CD4-positive, CD25-positive, alpha-beta regulatory T cell (primary cell): ENCODE data around the gene WDR70. TPM values are rescaled to one million over a fixed set of nuclear protein-coding genes. Genes with fewer than 3 reads are reported as not detected.
A peak's percentile ranks its signal among the peaks of the same experiment; 100 is the strongest.
"Not testable (repeated sequence)": the region's sequence is repeated elsewhere in the genome, so short reads cannot be mapped to it uniquely, and the experiment has no call there.

Experiments used
- ATAC-seq, 2 donors: fragments of 150-1000 bp; cut with Tn5 transposase; one replicate each; pipeline ENCODE4 v1.10.0; 2021; ENCODE audit warnings: low read depth in 2 of 2, moderate number of reproducible peaks in 2 of 2, moderate library complexity in 1 of 2
- DNase-seq, 3 donors: peaks; one replicate each; pipeline versions ENCODE4 v3.0.0 to v3.0.0-alpha.2; 2012 to 2022; ENCODE audit warnings: mixed read lengths in 1 of 3
- H3K27ac ChIP-seq: one replicate; pipeline ENCODE4 v1.7.0; 2013; ENCODE audit warnings: mild to moderate bottlenecking, low read length; ENCODE audit not compliant: insufficient read depth, poor library complexity, severe bottlenecking
- H3K27me3 ChIP-seq: one replicate; pipeline ENCODE4 v1.7.0; 2013; ENCODE audit warnings: low read length; ENCODE audit not compliant: control insufficient read depth, insufficient read depth
- H3K36me3 ChIP-seq: one replicate; pipeline ENCODE4 v1.7.0; 2013; ENCODE audit warnings: mild to moderate bottlenecking, low read length, moderate library complexity; ENCODE audit not compliant: control insufficient read depth, insufficient read depth
- H3K4me1 ChIP-seq: 2 replicates; pipeline ENCODE4 v1.7.0; 2013; ENCODE audit warnings: mild to moderate bottlenecking, low read length; ENCODE audit not compliant: insufficient read depth, control insufficient read depth, poor library complexity, severe bottlenecking
- H3K4me3 ChIP-seq: one replicate; pipeline ENCODE4 v1.7.0; 2013; ENCODE audit warnings: low read depth, mild to moderate bottlenecking, low read length, moderate library complexity
- H3K9me3 ChIP-seq, 2 experiments: 1 replicate in 1 of 2; 2 replicates in 1 of 2; pipeline ENCODE4 v1.7.0; 2013; ENCODE audit warnings: low read length in 2 of 2, mild to moderate bottlenecking in 1 of 2, moderate library complexity in 1 of 2; ENCODE audit not compliant: control insufficient read depth in 2 of 2
- H3K27ac Mint-ChIP-seq, 3 donors: one replicate each; pipeline ENCODE4 v1.8.0; 2020 to 2022; ENCODE audit warnings: mild to moderate bottlenecking in 3 of 3, mixed read lengths in 3 of 3, moderate library complexity in 2 of 3
- H3K27me3 Mint-ChIP-seq: one replicate; pipeline ENCODE4 v1.8.0; 2022; ENCODE audit warnings: mild to moderate bottlenecking, mixed read lengths
- H3K36me3 Mint-ChIP-seq: one replicate; pipeline ENCODE4 v1.8.0; 2020; ENCODE audit warnings: mixed read lengths
- H3K4me1 Mint-ChIP-seq, 4 donors: one replicate each; pipeline ENCODE4 v1.8.0; 2020 to 2022; ENCODE audit warnings: mixed read lengths in 4 of 4, mild to moderate bottlenecking in 1 of 4
- H3K4me3 Mint-ChIP-seq, 4 donors: one replicate each; pipeline ENCODE4 v1.8.0; 2020 to 2022; ENCODE audit warnings: mild to moderate bottlenecking in 4 of 4, mixed read lengths in 4 of 4, moderate library complexity in 3 of 4
- H3K9me3 Mint-ChIP-seq, 7 donors: one replicate each; pipeline ENCODE4 v1.8.0; 2020 to 2022; ENCODE audit warnings: mixed read lengths in 7 of 7, mild to moderate bottlenecking in 3 of 7, moderate library complexity in 2 of 7
- polyA plus RNA-seq, 4 donors: library from polyadenylated mRNA; unstranded; fragments of 300-500 nt; fragmentation: Illumina TruSeq; gene quantifications; one replicate each; pipeline ENCODE4 v1.2.3, GENCODE V29; 2021
- total RNA-seq: library from RNA; stranded (reverse); gene quantifications from one replicate; pipeline ENCODE4 v1.2.3, GENCODE V29; 2022

WDR70 gene
- total and polyA plus RNA-seq, 5 donors from 2014 or later = 15.9 to 35.3 (median 24.9) TPM

- no peak overlapping the region for H3K4me3 ChIP-seq
- ATAC-seq = no peak
- Mint-ChIP-seq H3K36me3 (no peaks in the 10 kb centered on the region), H3K9me3 (peaks cover 0 to 18% (median 5%) of the 10 kb centered on the region in 7 donors), H3K4me3 (no peak overlapping the region), H3K4me1 (no peaks in the 10 kb centered on the region), H3K27ac (no peak overlapping the region), H3K27me3 (peaks cover 6% of the 10 kb centered on the region)
- no peaks in the 10 kb centered on the region for H3K36me3 ChIP-seq
- H3K9me3 ChIP-seq = peaks cover 3 to 9% of the 10 kb centered on the region in 2 experiments
- peaks cover 2% of the 10 kb centered on the region for H3K27me3 ChIP-seq
- no peak overlapping the region for H3K27ac ChIP-seq
- no peak for DNase-seq
- no peaks in the 10 kb centered on the region for H3K4me1 ChIP-seq
Measured at GRCh38 chr5:37772255-37772654, 393.1 kb downstream of the WDR70 start.

- Histone ChIP-seq H3K4me1 (no peaks in the 10 kb centered on the region), H3K27ac (no peak overlapping the region), H3K27me3 (peaks cover 2% of the 10 kb centered on the region), H3K4me3 (no peak overlapping the region), H3K36me3 (no peaks in the 10 kb centered on the region), H3K9me3 (peaks cover 3 to 9% of the 10 kb centered on the region in 2 experiments)
- Mint-ChIP-seq H3K4me3 (no peak overlapping the region), H3K27ac (no peak overlapping the region), H3K4me1 (no peaks in the 10 kb centered on the region), H3K9me3 (peaks cover 0 to 18% (median 5%) of the 10 kb centered on the region in 7 donors), H3K27me3 (peaks cover 6% of the 10 kb centered on the region), H3K36me3 (no peaks in the 10 kb centered on the region)
- DNase-seq = no peak
- ATAC-seq = no peak
Measured at GRCh38 chr5:37773809-37774208, 394.7 kb downstream of the WDR70 start.

GRCh38 chr5:37774912-37775483 is 395.9 kb downstream of the WDR70 start:
- H3K36me3 ChIP-seq = no peaks in the 10 kb centered on the region

GRCh38 chr5:37776826-37777225 is 397.7 kb downstream of the WDR70 start:
- ATAC-seq (no peak), DNase-seq (no peak)
- Mint-ChIP-seq H3K4me1 (no peaks in the 10 kb centered on the region), H3K27me3 (no peaks in the 10 kb centered on the region), H3K27ac (no peak overlapping the region), H3K4me3 (peak overlapping the region in 1 of 4 donors; percentile 8), H3K36me3 (no peaks in the 10 kb centered on the region), H3K9me3 (peaks cover 0 to 18% (median 4%) of the 10 kb centered on the region in 7 donors)
- H3K4me3 ChIP-seq = no peak overlapping the region
- H3K36me3 ChIP-seq = no peaks in the 10 kb centered on the region
- no peak overlapping the region for H3K27ac ChIP-seq
- no peaks in the 10 kb centered on the region for H3K4me1 ChIP-seq
- H3K27me3 ChIP-seq = no peaks in the 10 kb centered on the region
- H3K9me3 ChIP-seq = peaks cover 3 to 9% of the 10 kb centered on the region in 2 experiments

More at GRCh38 chr5:37774912-37775483, 395.9 kb downstream of the WDR70 start:
- Histone ChIP-seq H3K9me3 (peaks cover 3 to 9% of the 10 kb centered on the region in 2 experiments), H3K27me3 (no peaks in the 10 kb centered on the region), H3K4me3 (no peak overlapping the region), H3K4me1 (no peaks in the 10 kb centered on the region), H3K27ac (no peak overlapping the region)
- H3K27ac Mint-ChIP-seq = no peak overlapping the region
- no peaks in the 10 kb centered on the region for H3K36me3 Mint-ChIP-seq
- H3K4me1 Mint-ChIP-seq = no peaks in the 10 kb centered on the region
- peaks cover 6% of the 10 kb centered on the region for H3K27me3 Mint-ChIP-seq
- H3K4me3 Mint-ChIP-seq = no peak overlapping the region
- DNase-seq (peak in 1 of 3 donors; percentile 35), ATAC-seq (no peak)
- peaks cover 0 to 18% (median 5%) of the 10 kb centered on the region in 7 donors for H3K9me3 Mint-ChIP-seq

GRCh38 chr5:37777432-37778130 is 398.5 kb downstream of the WDR70 start:
- DNase-seq (no peak), ATAC-seq (no peak)
- Histone ChIP-seq H3K36me3 (no peaks in the 10 kb centered on the region), H3K4me1 (no peaks in the 10 kb centered on the region), H3K27ac (no peak overlapping the region), H3K9me3 (peaks cover 3 to 9% of the 10 kb centered on the region in 2 experiments), H3K4me3 (no peak overlapping the region), H3K27me3 (no peaks in the 10 kb centered on the region)
- Mint-ChIP-seq H3K27ac (no peak overlapping the region), H3K9me3 (peaks cover 0 to 18% (median 4%) of the 10 kb centered on the region in 7 donors), H3K36me3 (no peaks in the 10 kb centered on the region), H3K4me3 (no peak overlapping the region), H3K4me1 (no peaks in the 10 kb centered on the region), H3K27me3 (no peaks in the 10 kb centered on the region)

GRCh38 chr5:37781409-37781808 is 402.3 kb downstream of the WDR70 start:
- not testable (repeated sequence) for H3K36me3 Mint-ChIP-seq, H3K4me1 Mint-ChIP-seq, H3K4me3 Mint-ChIP-seq, H3K27ac ChIP-seq, H3K9me3 Mint-ChIP-seq, H3K36me3 ChIP-seq, DNase-seq, H3K4me3 ChIP-seq, H3K27me3 Mint-ChIP-seq, H3K27ac Mint-ChIP-seq, H3K27me3 ChIP-seq, H3K4me1 ChIP-seq, ATAC-seq, H3K9me3 ChIP-seq

- Histone ChIP-seq H3K4me1 (no peaks in the 10 kb centered on the region), H3K27me3 (no peaks in the 10 kb centered on the region), H3K9me3 (no peaks in the 10 kb centered on the region), H3K36me3 (no peaks in the 10 kb centered on the region), H3K4me3 (no peak overlapping the region), H3K27ac (no peak overlapping the region)
- Mint-ChIP-seq H3K27ac (no peak overlapping the region), H3K4me1 (no peaks in the 10 kb centered on the region), H3K4me3 (no peak overlapping the region), H3K36me3 (no peaks in the 10 kb centered on the region), H3K9me3 (peaks cover 0 to 5% (median 0%) of the 10 kb centered on the region in 7 donors), H3K27me3 (peaks cover 9% of the 10 kb centered on the region)
- DNase-seq (no peak), ATAC-seq (no peak)
Measured at GRCh38 chr5:37786416-37786815, 407.3 kb downstream of the WDR70 start.
